ENCODE results near the gene MCM9.

Gene MCM9

DNA sequence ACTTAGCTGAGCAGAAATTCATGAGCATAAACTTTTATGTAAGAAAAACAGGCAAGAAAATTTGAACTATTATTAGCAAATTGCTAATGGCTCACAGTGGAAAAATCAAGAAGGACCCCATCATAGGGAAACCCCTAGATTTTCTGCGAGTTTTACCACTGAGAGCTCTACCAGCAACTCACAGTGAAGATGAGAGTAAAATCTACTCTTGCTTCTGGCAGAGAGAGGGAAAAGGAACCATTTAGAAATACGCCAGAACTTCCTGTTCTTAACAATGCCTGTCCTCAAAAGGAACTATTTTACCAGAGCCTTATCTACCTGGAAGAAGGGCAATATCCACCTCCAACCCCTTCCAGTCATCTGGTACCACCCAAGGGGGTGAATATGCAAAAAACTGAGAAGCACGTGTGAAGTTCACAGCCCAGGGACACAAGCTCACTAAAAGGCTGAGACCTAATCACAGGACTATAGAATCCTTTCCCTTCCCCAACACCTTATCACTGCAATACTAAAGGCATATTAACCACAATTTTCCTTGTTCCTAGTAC, 75.4 kb downstream of the MCM9 start:
- no peak overlapping the region for H3K4me2 ChIP-seq (ENCODE audit: low read length)

DNA sequence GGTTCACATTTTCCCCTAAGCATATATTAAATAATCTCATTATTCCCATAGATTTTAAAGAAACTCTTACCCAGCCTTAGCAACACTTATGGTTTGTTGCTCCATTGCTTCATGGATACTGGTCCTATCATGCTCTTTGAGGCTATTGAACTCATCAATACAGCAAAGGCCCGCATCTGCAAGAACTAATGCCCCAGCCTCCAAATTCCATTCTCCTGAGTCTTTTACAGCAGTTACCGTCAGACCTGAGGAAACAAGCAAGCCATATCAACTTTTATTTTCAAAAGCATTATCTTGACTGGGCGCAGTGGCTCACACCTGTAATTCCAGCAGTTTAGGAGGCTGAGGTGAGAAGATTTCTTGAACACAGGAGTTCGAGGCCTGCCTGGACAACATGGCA, 78.7 kb downstream of the MCM9 start:
- no peak overlapping the region for H3K27ac ChIP-seq (ENCODE audit: low read depth, low read length)
- no peaks in the 10 kb centered on the region for H3K27me3 ChIP-seq (ENCODE audit: control insufficient read depth, low read length)
- no peak overlapping the region for H3K4me3 ChIP-seq (ENCODE audit: low read length)
- 0 out of 2 replicates have a peak, but pooled peaks cover 5% of the 10 kb centered on the region for H3K9me3 ChIP-seq (ENCODE audit: control insufficient read depth, insufficient read depth, low read length)
- H3K9me2 ChIP-seq (replicated peaks; ENCODE audit: control insufficient read depth, low read length) = no peaks in the 10 kb centered on the region
- H3F3A ChIP-seq (ENCODE audit: control insufficient read depth, insufficient read depth) = no peaks in the 10 kb centered on the region
- no peaks in the 10 kb centered on the region for H3K4me1 ChIP-seq (ENCODE audit: control insufficient read depth, low read length)
- H4K20me1 ChIP-seq (ENCODE audit: control insufficient read depth, insufficient read depth, low read depth, low read length) = no peaks in the 10 kb centered on the region
- no peaks in the 10 kb centered on the region; the same call in 1 of the 2 replicates for H3K36me3 ChIP-seq (ENCODE audit: control insufficient read depth, low read length)
- no peak overlapping the region for H3K4me2 ChIP-seq (ENCODE audit: low read length)
- H3K79me2 ChIP-seq (ENCODE audit: control insufficient read depth, low read length) = 0 out of 2 replicates have a peak, but pooled peaks cover 4% of the 10 kb centered on the region
- no peak for TF ChIP-seq EZH2phosphoT487 (IDR thresholded peaks at IDR 0.05; ENCODE audit: borderline replicate concordance, low read length)
- TF ChIP-seq, protein P1, sequence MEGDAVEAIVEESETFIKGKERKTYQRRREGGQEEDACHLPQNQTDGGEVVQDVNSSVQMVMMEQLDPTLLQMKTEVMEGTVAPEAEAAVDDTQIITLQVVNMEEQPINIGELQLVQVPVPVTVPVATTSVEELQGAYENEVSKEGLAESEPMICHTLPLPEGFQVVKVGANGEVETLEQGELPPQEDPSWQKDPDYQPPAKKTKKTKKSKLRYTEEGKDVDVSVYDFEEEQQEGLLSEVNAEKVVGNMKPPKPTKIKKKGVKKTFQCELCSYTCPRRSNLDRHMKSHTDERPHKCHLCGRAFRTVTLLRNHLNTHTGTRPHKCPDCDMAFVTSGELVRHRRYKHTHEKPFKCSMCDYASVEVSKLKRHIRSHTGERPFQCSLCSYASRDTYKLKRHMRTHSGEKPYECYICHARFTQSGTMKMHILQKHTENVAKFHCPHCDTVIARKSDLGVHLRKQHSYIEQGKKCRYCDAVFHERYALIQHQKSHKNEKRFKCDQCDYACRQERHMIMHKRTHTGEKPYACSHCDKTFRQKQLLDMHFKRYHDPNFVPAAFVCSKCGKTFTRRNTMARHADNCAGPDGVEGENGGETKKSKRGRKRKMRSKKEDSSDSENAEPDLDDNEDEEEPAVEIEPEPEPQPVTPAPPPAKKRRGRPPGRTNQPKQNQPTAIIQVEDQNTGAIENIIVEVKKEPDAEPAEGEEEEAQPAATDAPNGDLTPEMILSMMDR (IDR thresholded peaks at IDR 0.05; ENCODE audit: low read depth, low read length, poor library complexity, severe bottlenecking) = no peak

More for the DNA sequence above, 75.4 kb downstream of the MCM9 start:
- Histone ChIP-seq H3K36me3 (ENCODE audit: control insufficient read depth, low read length) (no peaks in the 10 kb centered on the region; the same call in 1 of the 2 replicates), H3K79me2 (ENCODE audit: control insufficient read depth, low read length) (peaks cover 8% of the 10 kb centered on the region; the same call in 1 of the 2 replicates), H3K4me1 (ENCODE audit: control insufficient read depth, low read length) (peaks cover 2% of the 10 kb centered on the region; the same call in 1 of the 2 replicates), H4K20me1 (ENCODE audit: control insufficient read depth, insufficient read depth, low read depth, low read length) (no peaks in the 10 kb centered on the region), H3K4me3 (ENCODE audit: low read length) (no peak overlapping the region), H3K9me2 (replicated peaks; ENCODE audit: control insufficient read depth, low read length) (no peaks in the 10 kb centered on the region), H3K27ac (ENCODE audit: low read depth, low read length) (no peak overlapping the region), H3F3A (ENCODE audit: control insufficient read depth, insufficient read depth) (no peaks in the 10 kb centered on the region), H3K9me3 (ENCODE audit: control insufficient read depth, insufficient read depth, low read length) (peaks cover 8% of the 10 kb centered on the region; the same call in 1 of the 2 replicates), H3K27me3 (ENCODE audit: control insufficient read depth, low read length) (no peaks in the 10 kb centered on the region)
- TF ChIP-seq, protein P1 (IDR thresholded peaks at IDR 0.05; ENCODE audit: low read depth, low read length, poor library complexity, severe bottlenecking) = no peak
- no peak for TF ChIP-seq EZH2phosphoT487 (IDR thresholded peaks at IDR 0.05; ENCODE audit: borderline replicate concordance, low read length)

GRCh38 chr6:118853408-118853807, 81.6 kb downstream of the MCM9 start:
- no peak overlapping the region for H3K4me3 ChIP-seq (ENCODE audit: low read length)
- H3K27me3 ChIP-seq (ENCODE audit: control insufficient read depth, low read length) = no peaks in the 10 kb centered on the region
- no peaks in the 10 kb centered on the region for H3F3A ChIP-seq (ENCODE audit: control insufficient read depth, insufficient read depth)
- H3K4me2 ChIP-seq (ENCODE audit: low read length) = no peak overlapping the region
- H3K9me3 ChIP-seq (ENCODE audit: control insufficient read depth, insufficient read depth, low read length) = no peaks in the 10 kb centered on the region
- H3K9me2 ChIP-seq (replicated peaks; ENCODE audit: control insufficient read depth, low read length) = no peaks in the 10 kb centered on the region
- no peak overlapping the region for H3K27ac ChIP-seq (ENCODE audit: low read depth, low read length)
- TF ChIP-seq, protein P1 (IDR thresholded peaks at IDR 0.05; ENCODE audit: low read depth, low read length, poor library complexity, severe bottlenecking) = no peak
- 0 out of 2 replicates have a peak, but pooled peaks cover 4% of the 10 kb centered on the region for H3K79me2 ChIP-seq (ENCODE audit: control insufficient read depth, low read length)
- H3K4me1 ChIP-seq (ENCODE audit: control insufficient read depth, low read length) = no peaks in the 10 kb centered on the region
- H3K36me3 ChIP-seq (ENCODE audit: control insufficient read depth, low read length) = no peaks in the 10 kb centered on the region
- H4K20me1 ChIP-seq (ENCODE audit: control insufficient read depth, insufficient read depth, low read depth, low read length) = no peaks in the 10 kb centered on the region
